GM12878 (cell line): ENCODE measurements around the gene GAPDHS. TPM values are rescaled to one million over a fixed set of nuclear protein-coding genes. Genes with fewer than 3 reads are reported as not detected.

Experiments
- ATAC-seq: fragments of 200-7000 bp; cut with Tn5 transposase; 3 replicates; pipeline ENCODE4 v1.9.1; 2020; ENCODE audit warnings: mild to moderate bottlenecking, moderate library complexity
- BruUV-seq: library from RNA; stranded (reverse); fragments of 400-500 nt; replicated peaks from 2 replicates; lab custom pipeline; 2021; lab: Mats Ljungman, UMichigan
- CTCF ChIA-PET: fragments of 300-600 bp; sonication (Branson Sonifier 250); formaldehyde crosslinking; extraction: SDS; loops from one replicate; lab custom pipeline; 2021; ENCODE audit warnings: inconsistent platforms; lab: Yijun Ruan, JAX
- POLR2A ChIA-PET: fragments of 350-600 bp; formaldehyde crosslinking; extraction: SDS; loops from one replicate; lab custom pipeline; 2021; ENCODE audit warnings: inconsistent platforms; lab: Charles Lee
- RAD21 ChIA-PET: fragments of 300-600 bp; sonication (Branson Sonifier 250); formaldehyde crosslinking; loops from one replicate; lab custom pipeline; 2023; ENCODE audit warnings: antibody characterized with exemption; ENCODE audit not compliant: unreplicated experiment; lab: Charles Lee
- SMC1A ChIA-PET: fragments of 300-600 bp; sonication (Branson Sonifier 250); formaldehyde crosslinking; loops from one replicate; lab custom pipeline; 2023; ENCODE audit not compliant: unreplicated experiment, uncharacterized antibody; lab: Charles Lee
- DNase-seq: peaks from one replicate; pipeline ENCODE4 v3.0.0-alpha.2; 2011; ENCODE audit warnings: low read depth, low spot score
- FAIRE-seq: peaks from 3 replicates; lab custom pipeline; 2011; peaks lifted over from hg19 to GRCh38; lab: Jason Lieb, UNC
- H2AFZ ChIP-seq: 2 replicates; pipeline ENCODE4 v1.6.0; 2011; ENCODE audit warnings: low read depth, low read length, control low read depth; ENCODE audit not compliant: control insufficient read depth
- H3K27ac ChIP-seq: 2 replicates; pipeline ENCODE4 v1.5.1; 2011; ENCODE audit warnings: control low read depth; ENCODE audit not compliant: control insufficient read depth, insufficient read depth
- H3K27me3 ChIP-seq, 2 experiments: replicated peaks in 1 of 2; 2 replicates each; pipeline versions ENCODE4 v1.6.0 to v1.6.1; 2011; ENCODE audit warnings: low read length in 1 of 2; ENCODE audit not compliant: control insufficient read depth in 2 of 2, insufficient read depth in 2 of 2
- H3K36me3 ChIP-seq, 2 experiments: 2 replicates each; pipeline ENCODE4 v1.5.1; 2011; ENCODE audit warnings: low read length in 1 of 2; ENCODE audit not compliant: control insufficient read depth in 2 of 2, insufficient read depth in 2 of 2
- H3K4me1 ChIP-seq: 2 replicates; pipeline ENCODE4 v1.6.1; 2011; ENCODE audit warnings: mild to moderate bottlenecking, low read length, moderate library complexity, mixed read lengths; ENCODE audit not compliant: control insufficient read depth, insufficient read depth
- H3K4me2 ChIP-seq: 2 replicates; pipeline ENCODE4 v1.6.0; 2011; ENCODE audit warnings: control low read depth; ENCODE audit not compliant: control insufficient read depth, insufficient read depth
- H3K4me3 ChIP-seq: fragments of 200-600 bp; sonication (generic); 2 replicates; pipeline ENCODE4 v1.5.1; 2016
- H3K79me2 ChIP-seq: 2 replicates; pipeline ENCODE4 v1.6.0; 2011; ENCODE audit warnings: low read length; ENCODE audit not compliant: control insufficient read depth, insufficient read depth
- H3K9ac ChIP-seq: 2 replicates; pipeline ENCODE4 v1.8.0; 2011; ENCODE audit warnings: low read length, control low read depth, mixed read lengths; ENCODE audit not compliant: control insufficient read depth, insufficient read depth
- H3K9me3 ChIP-seq: replicated peaks from 3 replicates; pipeline ENCODE4 v1.5.1; 2011; ENCODE audit warnings: mild to moderate bottlenecking, low read length; ENCODE audit not compliant: control insufficient read depth, insufficient read depth
- H4K20me1 ChIP-seq: 2 replicates; pipeline ENCODE4 v1.6.0; 2011; ENCODE audit not compliant: control insufficient read depth, insufficient read depth
- BHLHE40 ChIP-seq, 2 experiments: fragments of 450-650 bp in 1 of 2; IDR thresholded peaks; 2 replicates each; pipeline ENCODE4 v1.6.1; 2011 to 2017; ENCODE audit warnings: low read depth in 2 of 2, borderline replicate concordance in 1 of 2, improper control_type of control experiment in 1 of 2, low read length in 1 of 2, mild to moderate bottlenecking in 1 of 2
- CHD1 ChIP-seq: IDR thresholded peaks from 2 replicates; pipeline ENCODE4 v1.6.1; 2012; ENCODE audit warnings: low read depth, low read length, improper control_type of control experiment
- HDGF ChIP-seq: fragments of 450-650 bp; IDR thresholded peaks from 2 replicates; pipeline ENCODE4 v1.6.1; 2016; ENCODE audit warnings: antibody characterized with exemption
- IKZF1 ChIP-seq: fragments of 450-650 bp; conservative IDR thresholded peaks from 2 replicates; pipeline ENCODE4 v1.6.1; 2017; ENCODE audit warnings: antibody characterized with exemption, mild to moderate bottlenecking
- KLF5 ChIP-seq: fragments of 450-650 bp; IDR thresholded peaks from 2 replicates; pipeline ENCODE4 v1.6.1; 2014; ENCODE audit warnings: mild to moderate bottlenecking; ENCODE audit not compliant: partially characterized antibody
- MYB ChIP-seq: fragments of 150-350 bp; IDR thresholded peaks from 2 replicates; pipeline ENCODE4 v1.6.1; 2014; ENCODE audit warnings: mild to moderate bottlenecking, low read depth, low read length, borderline replicate concordance
- SKIL ChIP-seq: fragments of 450-650 bp; IDR thresholded peaks from 2 replicates; pipeline ENCODE4 v1.6.1; 2017; ENCODE audit warnings: mild to moderate bottlenecking, low read depth, inconsistent platforms; ENCODE audit not compliant: poor library complexity, severe bottlenecking
- SMAD5 ChIP-seq: IDR thresholded peaks from 2 replicates; pipeline ENCODE4 v1.6.1; 2016; ENCODE audit warnings: antibody characterized with exemption, low read depth
- SREBF2 ChIP-seq: IDR thresholded peaks from 2 replicates; pipeline ENCODE4 v1.6.1; 2012; ENCODE audit warnings: mild to moderate bottlenecking, low read length
- SUZ12 ChIP-seq: fragments of 200-600 bp; sonication (generic); IDR thresholded peaks from one replicate; pipeline ENCODE4 v1.6.1; 2018; ENCODE audit warnings: antibody characterized with exemption, mild to moderate bottlenecking; ENCODE audit not compliant: unreplicated experiment
- TCF12 ChIP-seq: IDR thresholded peaks from 2 replicates; pipeline ENCODE4 v1.6.1; 2011; ENCODE audit warnings: low read depth, mild to moderate bottlenecking, low read length
- WGBS: methylation state at CpG from one replicate; pipeline ENCODE4 v1.1.6; 2016; ENCODE audit warnings: low lambda C conversion rate; ENCODE audit not compliant: insufficient replicate concordance, insufficient coverage; ENCODE audit errors: missing lambda C conversion rate; 5-methylcytosine and 5-hydroxymethylcytosine counted together
- in situ Hi-C: fragments of 300-500 bp; cut with MboI; formaldehyde crosslinking; loops from 9 replicates; pipeline ENCODE4 v1.14.3; 2018; ENCODE audit warnings: mixed read lengths
- intact Hi-C: fragments of 100-400 bp; cut with micrococcal nuclease; formaldehyde crosslinking; loops from one replicate; pipeline ENCODE4 v1.14.2; 2022; ENCODE audit not compliant: unreplicated experiment
- polyA plus RNA-seq, 11 experiments: library from polyadenylated mRNA; depleted of rRNA in 4 of 11; unstranded in 6 of 11; stranded (reverse) in 5 of 11; fragments of >200 nt; fragmentation: Nextera tagmentation in 4 of 11; fragmentation: Illumina TruSeq in 1 of 11; extraction: Ambion mirVana in 4 of 11; extraction: Trizol in 1 of 11; gene quantifications; 1 replicate in 1 of 11; 2 replicates in 10 of 11; pipeline versions ENCODE4 v1.2.1 to v1.2.3, GENCODE V29; 2011 to 2016; ENCODE audit warnings: inconsistent platforms in 2 of 11, missing spikeins in 2 of 11, low read depth in 1 of 11
- total RNA-seq, 4 experiments: library from RNA; depleted of rRNA in 3 of 4; stranded (reverse); fragments of >200 nt in 3 of 4; fragmentation: Illumina TruSeq in 1 of 4; extraction: Trizol in 1 of 4; gene quantifications; 2 replicates each; pipeline versions ENCODE4 v1.2.1 to v1.2.3, GENCODE V29; 2013 to 2021

The GAPDHS gene
- total and polyA plus RNA-seq, 10 of the 15 experiments (the other 5 are each of a cell fraction or from before 2014, with no cell fraction given) = 0.08 TPM; not detected in 9

- BruUV-seq = no TSS peak
- intact Hi-C loops (no loop called here), in situ Hi-C loops (no loop called here)
- Histone ChIP-seq H3K79me2 (no peaks in the 10 kb centered on the region), H3K27ac (no peak overlapping the region), H3K4me3 (no peak overlapping the region), H3K27me3 (no peaks in the 10 kb centered on the region; a peak in 2 of 4 replicates), H3K9ac (no peak overlapping the region), H2AFZ (no peak overlapping the region), H3K9me3 (no peaks in the 10 kb centered on the region; the same call in 2 of the 3 replicates), H3K4me2 (no peak overlapping the region), H3K4me1 (peaks cover 25% of the 10 kb centered on the region), H3K36me3 (no peaks in the 10 kb centered on the region; a peak in 1 of 4 replicates), H4K20me1 (no peaks in the 10 kb centered on the region)
- WGBS = 75% methylated on average over 16 of the region's 16 CpGs
- FAIRE-seq (no peak), ATAC-seq (no peak), DNase-seq (no peak)
- ChIA-PET RAD21 (no interaction called here), SMC1A (interaction anchor here (1.4 kb wide), 1 partner anchor 12 kb away, joined by 3 read pairs; no protein-coding TSS in a partner anchor), POLR2A (interaction anchor here (1.1 kb wide), 1 partner anchor 10 kb away, joined by 3 read pairs; no protein-coding TSS in a partner anchor), CTCF (interaction anchor here (1.2 to 1.8 kb wide), 5 partner anchors 8 to 85 kb away, joined by 3 to 5 read pairs (median 4); partner anchors contain the start of gene ETV2)
- TF ChIP-seq CHD1 (no peak), TCF12 (no peak), BHLHE40 (IDR thresholded peaks at IDR 0.05; ENCODE audit: borderline replicate concordance in 1 of 2, low read depth in 2 of 2, low read length in 1 of 2) (no peak), SMAD5 (no peak), IKZF1 (no peak), MYB (no peak), KLF5 (no peak), HDGF (no peak), SKIL (no peak), SREBF2 (no peak), SUZ12 (no peak)
Measured at GRCh38 chr19:35556846-35557538, 23.7 kb downstream of the GAPDHS start.
